LNCaP clone FGC (cell line): ENCODE results near the gene RPL37.

Experiments
- DNase-seq: peaks from one replicate; pipeline ENCODE4 v3.0.0-alpha.2; 2011; ENCODE audit warnings: low read depth
- H3K4me3 ChIP-seq: 2 replicates; pipeline ENCODE4 v1.5.1; 2011; ENCODE audit warnings: mild to moderate bottlenecking, low read depth, low read length, control low read depth
- CTCF ChIP-seq: IDR thresholded peaks from 2 replicates; pipeline ENCODE4 v1.5.1; 2012; ENCODE audit warnings: mild to moderate bottlenecking; ENCODE audit not compliant: control insufficient read depth, insufficient read depth; ENCODE audit errors: extremely low read depth

The RPL37 gene

GRCh38 chr5:40833712-40834229 lies 1.3 kb downstream of the RPL37 start:
- no peak for TF ChIP-seq CTCF
- DNase-seq: no peak
- H3K4me3 ChIP-seq: peak overlapping the region; percentile 99

GRCh38 chr5:40832345-40832744 lies 2.7 kb downstream of the RPL37 start:
- no peak overlapping the region for H3K4me3 ChIP-seq
- TF ChIP-seq CTCF: no peak
- no peak for DNase-seq

- no peak for DNase-seq
- H3K4me3 ChIP-seq: no peak overlapping the region
- TF ChIP-seq CTCF: no peak
Observed at GRCh38 chr5:40831346-40832210, 3.4 kb downstream of the RPL37 start.

- no peak overlapping the region for H3K4me3 ChIP-seq
- TF ChIP-seq CTCF: no peak
- DNase-seq: no peak
Observed at GRCh38 chr5:40829748-40830533, 5.1 kb downstream of the RPL37 start.

- H3K4me3 ChIP-seq: no peak overlapping the region
- TF ChIP-seq CTCF: no peak
- DNase-seq: no peak
Observed at GRCh38 chr5:40828690-40829661, 6.0 kb downstream of the RPL37 start.

GRCh38 chr5:40828021-40828631 lies 6.9 kb downstream of the RPL37 start:
- no peak for DNase-seq
- H3K4me3 ChIP-seq: no peak overlapping the region
- no peak for TF ChIP-seq CTCF
